ENCODE data around the gene RMC1.

RMC1 gene

DNA sequence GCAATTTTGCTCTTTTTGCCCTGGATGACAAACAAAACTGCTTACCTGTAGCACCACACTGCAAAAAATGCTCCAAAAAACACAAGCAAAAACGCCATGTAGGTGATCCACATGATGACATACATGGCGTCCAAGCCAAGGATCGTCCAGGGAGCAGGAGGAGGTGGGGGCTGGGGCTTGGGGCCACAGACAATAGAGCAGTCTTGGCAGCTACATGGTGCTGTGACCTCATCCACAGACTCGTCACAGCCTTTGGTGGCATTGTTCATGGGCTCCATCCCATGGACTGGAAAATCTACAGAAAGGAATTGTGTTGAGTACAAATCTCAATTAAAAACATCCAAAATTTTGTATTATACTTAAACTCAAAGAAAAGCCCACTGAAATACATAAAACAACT is 56.9 kb downstream of the RMC1 start:
- H3K27ac ChIP-seq (ENCODE audit: low read depth, low read length): no peak overlapping the region
- H3K27me3 ChIP-seq (ENCODE audit: insufficient read depth, low read length): no peaks in the 10 kb centered on the region
- peaks cover 12% of the 10 kb centered on the region for H3K4me1 ChIP-seq (ENCODE audit: control insufficient read depth, insufficient read depth, low read length, unreplicated experiment)
- no peaks in the 10 kb centered on the region for H3K79me2 ChIP-seq (ENCODE audit: control insufficient read depth, insufficient read depth, low read length, unreplicated experiment)
- H3K4me3 ChIP-seq (ENCODE audit: low read depth, low read length): no peak overlapping the region
- peaks cover 33% of the 10 kb centered on the region for H3K36me3 ChIP-seq (ENCODE audit: insufficient read depth, low read length)
- H2AFZ ChIP-seq (ENCODE audit: low read length, unreplicated experiment): no peak overlapping the region

DNA sequence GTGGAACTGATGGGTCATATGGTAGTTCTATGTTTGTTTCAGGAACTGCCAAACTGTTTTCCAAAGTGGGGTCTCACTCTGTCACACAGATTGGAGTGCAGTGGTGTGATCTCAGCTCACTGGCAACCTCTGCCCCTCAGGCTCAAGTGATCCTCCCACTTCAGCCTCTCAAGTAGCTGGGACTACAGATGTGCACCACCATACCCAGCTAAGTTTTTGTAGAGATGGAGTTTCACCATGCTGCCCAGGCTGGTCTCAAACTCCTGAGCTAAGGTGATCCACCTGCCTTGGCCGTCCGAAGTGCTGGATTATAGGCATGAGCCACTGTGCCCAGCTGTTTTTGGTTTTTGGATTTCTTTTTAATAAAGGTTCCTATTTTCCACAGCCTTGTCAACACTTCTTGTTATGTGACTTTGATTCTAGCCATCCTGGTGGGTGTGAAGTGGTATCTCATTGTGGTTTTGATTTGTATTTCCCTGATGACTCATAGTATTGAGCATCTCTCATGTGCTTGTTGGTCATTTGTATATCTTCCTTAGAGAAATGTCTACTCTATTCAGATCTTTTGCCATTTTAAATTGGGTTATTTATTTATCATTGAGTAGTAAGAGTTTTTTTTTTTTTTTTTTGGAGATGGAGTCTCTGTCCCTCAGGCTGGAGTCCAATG is 60.2 kb downstream of the RMC1 start:
- H3K79me2 ChIP-seq (ENCODE audit: control insufficient read depth, insufficient read depth, low read length, unreplicated experiment): no peaks in the 10 kb centered on the region
- H3K4me3 ChIP-seq (ENCODE audit: low read depth, low read length): no peak overlapping the region
- no peaks in the 10 kb centered on the region for H3K27me3 ChIP-seq (ENCODE audit: insufficient read depth, low read length)
- no peak overlapping the region; the same call in 1 of the 2 replicates for H3K27ac ChIP-seq (ENCODE audit: low read depth, low read length)
- no peak overlapping the region for H2AFZ ChIP-seq (ENCODE audit: low read length, unreplicated experiment)
- peaks cover 38% of the 10 kb centered on the region for H3K36me3 ChIP-seq (ENCODE audit: insufficient read depth, low read length)
- peaks cover 12% of the 10 kb centered on the region for H3K4me1 ChIP-seq (ENCODE audit: control insufficient read depth, insufficient read depth, low read length, unreplicated experiment)

DNA sequence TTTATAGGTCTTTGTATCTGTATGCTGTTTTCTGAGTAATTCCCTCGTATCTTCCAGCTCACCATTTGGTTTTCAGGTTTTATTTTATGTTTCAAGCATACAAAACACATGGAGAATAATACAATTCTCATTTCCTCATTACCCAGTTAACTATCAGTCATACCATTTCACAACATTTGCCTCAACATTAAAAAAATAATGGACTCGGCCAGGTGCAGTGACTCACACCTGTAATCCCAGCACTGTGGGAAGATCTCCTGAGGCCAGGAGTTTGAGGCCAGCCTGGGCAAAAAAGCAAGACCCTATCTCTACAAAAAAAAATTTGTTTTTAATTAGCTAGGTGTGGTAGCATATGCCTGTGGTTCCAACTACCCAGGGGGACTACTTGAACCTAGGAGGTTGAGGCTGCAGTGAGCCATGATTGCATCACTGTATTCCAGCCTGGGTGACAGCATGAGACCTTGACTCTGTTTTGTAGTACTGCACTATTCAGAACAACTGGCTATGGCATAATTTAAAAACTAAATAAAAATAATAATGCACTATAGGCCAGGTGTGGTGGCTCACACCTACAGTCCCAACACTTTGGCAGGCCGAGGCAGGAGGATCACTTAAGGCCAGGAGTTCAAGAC is 62.7 kb downstream of the RMC1 start:
- Histone ChIP-seq H2AFZ (ENCODE audit: low read length, unreplicated experiment) (no peak overlapping the region), H3K79me2 (ENCODE audit: control insufficient read depth, insufficient read depth, low read length, unreplicated experiment) (no peaks in the 10 kb centered on the region), H3K4me1 (ENCODE audit: control insufficient read depth, insufficient read depth, low read length, unreplicated experiment) (peaks cover 12% of the 10 kb centered on the region), H3K4me3 (ENCODE audit: low read depth, low read length) (no peak overlapping the region), H3K27ac (ENCODE audit: low read depth, low read length) (no peak overlapping the region), H3K27me3 (ENCODE audit: insufficient read depth, low read length) (no peaks in the 10 kb centered on the region), H3K36me3 (ENCODE audit: insufficient read depth, low read length) (peaks cover 45% of the 10 kb centered on the region)

GRCh38 chr18:23567671-23568070 is 64.4 kb downstream of the RMC1 start:
- Histone ChIP-seq H3K4me3 (ENCODE audit: low read depth, low read length) (no peak overlapping the region), H2AFZ (ENCODE audit: low read length, unreplicated experiment) (no peak overlapping the region), H3K36me3 (ENCODE audit: insufficient read depth, low read length) (peaks cover 42% of the 10 kb centered on the region), H3K27ac (ENCODE audit: low read depth, low read length) (no peak overlapping the region), H3K4me1 (ENCODE audit: control insufficient read depth, insufficient read depth, low read length, unreplicated experiment) (peaks cover 12% of the 10 kb centered on the region), H3K27me3 (ENCODE audit: insufficient read depth, low read length) (no peaks in the 10 kb centered on the region), H3K79me2 (ENCODE audit: control insufficient read depth, insufficient read depth, low read length, unreplicated experiment) (peaks cover 1% of the 10 kb centered on the region)

- Histone ChIP-seq H3K27me3 (ENCODE audit: insufficient read depth, low read length) (no peaks in the 10 kb centered on the region), H3K4me3 (ENCODE audit: low read depth, low read length) (no peak overlapping the region), H3K36me3 (ENCODE audit: insufficient read depth, low read length) (peaks cover 48% of the 10 kb centered on the region)
Measured at GRCh38 chr18:23568281-23569138, 65.2 kb downstream of the RMC1 start.

GRCh38 chr18:23569299-23570063 is 66.2 kb downstream of the RMC1 start:
- Histone ChIP-seq H3K36me3 (ENCODE audit: insufficient read depth, low read length) (peaks cover 48% of the 10 kb centered on the region), H3K4me3 (ENCODE audit: low read depth, low read length) (no peak overlapping the region), H3K27ac (ENCODE audit: low read depth, low read length) (no peak overlapping the region), H3K79me2 (ENCODE audit: control insufficient read depth, insufficient read depth, low read length, unreplicated experiment) (peaks cover 19% of the 10 kb centered on the region), H3K4me1 (ENCODE audit: control insufficient read depth, insufficient read depth, low read length, unreplicated experiment) (peaks cover 14% of the 10 kb centered on the region), H3K27me3 (ENCODE audit: insufficient read depth, low read length) (no peaks in the 10 kb centered on the region), H2AFZ (ENCODE audit: low read length, unreplicated experiment) (no peak overlapping the region)

More at GRCh38 chr18:23568281-23569138, 65.2 kb downstream of the RMC1 start:
- peaks cover 13% of the 10 kb centered on the region for H3K4me1 ChIP-seq (ENCODE audit: control insufficient read depth, insufficient read depth, low read length, unreplicated experiment)
- peaks cover 10% of the 10 kb centered on the region for H3K79me2 ChIP-seq (ENCODE audit: control insufficient read depth, insufficient read depth, low read length, unreplicated experiment)
- H3K27ac ChIP-seq (ENCODE audit: low read depth, low read length): no peak overlapping the region
- H2AFZ ChIP-seq (ENCODE audit: low read length, unreplicated experiment): no peak overlapping the region

- Histone ChIP-seq H3K4me3 (ENCODE audit: low read depth, low read length) (no peak overlapping the region), H3K36me3 (ENCODE audit: insufficient read depth, low read length) (peaks cover 44% of the 10 kb centered on the region)
Measured at GRCh38 chr18:23570912-23571504, 67.7 kb downstream of the RMC1 start.

GRCh38 chr18:23572012-23572411 is 68.7 kb downstream of the RMC1 start:
- Histone ChIP-seq H3K27ac (ENCODE audit: low read depth, low read length) (no peak overlapping the region), H3K4me1 (ENCODE audit: control insufficient read depth, insufficient read depth, low read length, unreplicated experiment) (peaks cover 20% of the 10 kb centered on the region), H2AFZ (ENCODE audit: low read length, unreplicated experiment) (no peak overlapping the region), H3K36me3 (ENCODE audit: insufficient read depth, low read length) (peaks cover 37% of the 10 kb centered on the region), H3K4me3 (ENCODE audit: low read depth, low read length) (no peak overlapping the region), H3K27me3 (ENCODE audit: insufficient read depth, low read length) (no peaks in the 10 kb centered on the region), H3K79me2 (ENCODE audit: control insufficient read depth, insufficient read depth, low read length, unreplicated experiment) (peaks cover 20% of the 10 kb centered on the region)

More at GRCh38 chr18:23570912-23571504, 67.7 kb downstream of the RMC1 start:
- peaks cover 20% of the 10 kb centered on the region for H3K79me2 ChIP-seq (ENCODE audit: control insufficient read depth, insufficient read depth, low read length, unreplicated experiment)
- H3K27me3 ChIP-seq (ENCODE audit: insufficient read depth, low read length): no peaks in the 10 kb centered on the region
- no peak overlapping the region for H2AFZ ChIP-seq (ENCODE audit: low read length, unreplicated experiment)
- H3K4me1 ChIP-seq (ENCODE audit: control insufficient read depth, insufficient read depth, low read length, unreplicated experiment): peaks cover 20% of the 10 kb centered on the region
- no peak overlapping the region for H3K27ac ChIP-seq (ENCODE audit: low read depth, low read length)

GRCh38 chr18:23572570-23572969 is 69.3 kb downstream of the RMC1 start:
- no peak overlapping the region for H2AFZ ChIP-seq (ENCODE audit: low read length, unreplicated experiment)
- peaks cover 20% of the 10 kb centered on the region for H3K79me2 ChIP-seq (ENCODE audit: control insufficient read depth, insufficient read depth, low read length, unreplicated experiment)
- H3K27ac ChIP-seq (ENCODE audit: low read depth, low read length): no peak overlapping the region
- H3K4me1 ChIP-seq (ENCODE audit: control insufficient read depth, insufficient read depth, low read length, unreplicated experiment): peaks cover 20% of the 10 kb centered on the region
- peaks cover 31% of the 10 kb centered on the region for H3K36me3 ChIP-seq (ENCODE audit: insufficient read depth, low read length)
- H3K4me3 ChIP-seq (ENCODE audit: low read depth, low read length): no peak overlapping the region
- H3K27me3 ChIP-seq (ENCODE audit: insufficient read depth, low read length): no peaks in the 10 kb centered on the region

DNA sequence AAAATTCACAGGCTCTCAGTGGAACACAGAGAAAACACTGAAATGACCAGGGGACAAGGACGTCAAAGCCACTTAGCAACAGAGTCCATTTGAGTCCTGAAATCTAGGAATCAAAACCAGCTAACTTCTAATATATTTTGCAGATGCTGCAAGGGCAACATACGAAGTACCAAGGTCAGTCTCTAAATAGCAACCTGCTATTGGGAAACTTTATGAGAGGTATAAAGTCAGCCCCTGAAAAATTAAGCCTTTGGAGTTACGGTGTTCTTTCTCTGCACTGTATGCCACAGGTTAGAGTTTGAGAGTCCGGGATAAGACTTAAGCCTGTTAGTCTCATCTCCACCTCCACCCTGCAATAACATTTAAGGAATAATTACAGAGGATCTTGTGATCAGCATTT is 69.7 kb downstream of the RMC1 start:
- no peaks in the 10 kb centered on the region for H3K27me3 ChIP-seq (ENCODE audit: insufficient read depth, low read length)
- peaks cover 29% of the 10 kb centered on the region for H3K36me3 ChIP-seq (ENCODE audit: insufficient read depth, low read length)
- H3K4me3 ChIP-seq (ENCODE audit: low read depth, low read length): no peak overlapping the region
- H3K79me2 ChIP-seq (ENCODE audit: control insufficient read depth, insufficient read depth, low read length, unreplicated experiment): peaks cover 20% of the 10 kb centered on the region
- no peak overlapping the region for H2AFZ ChIP-seq (ENCODE audit: low read length, unreplicated experiment)
- no peak overlapping the region for H3K27ac ChIP-seq (ENCODE audit: low read depth, low read length)
- peaks cover 20% of the 10 kb centered on the region for H3K4me1 ChIP-seq (ENCODE audit: control insufficient read depth, insufficient read depth, low read length, unreplicated experiment)
